Inflammatory macrophage treated with lipopolysaccharide for 4 hours (primary cell): ENCODE results near the gene RSU1.

Experiments used
- DNase-seq: peaks from one replicate; pipeline ENCODE4 v3.0.0-alpha.2; 2020

Gene RSU1

DNA sequence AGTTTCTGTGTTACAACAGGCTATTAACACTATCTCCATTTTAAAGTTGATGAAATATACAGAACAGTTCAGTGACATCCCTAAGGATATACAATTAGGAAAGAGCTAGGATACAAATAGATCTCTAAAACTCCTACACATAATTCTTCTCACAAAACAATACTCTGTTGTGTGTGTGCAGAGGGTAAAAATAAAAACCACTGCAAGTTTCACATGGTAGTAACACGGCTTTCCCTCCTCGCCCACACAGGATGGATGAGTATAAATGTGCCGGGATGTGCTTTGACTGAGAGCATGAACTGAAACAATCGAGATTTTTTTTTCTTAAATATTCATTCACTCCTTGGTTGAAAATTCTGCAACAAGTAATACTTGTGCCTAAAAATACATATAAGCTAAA is 164.0 kb downstream of the RSU1 start:
- no peak for DNase-seq

DNA sequence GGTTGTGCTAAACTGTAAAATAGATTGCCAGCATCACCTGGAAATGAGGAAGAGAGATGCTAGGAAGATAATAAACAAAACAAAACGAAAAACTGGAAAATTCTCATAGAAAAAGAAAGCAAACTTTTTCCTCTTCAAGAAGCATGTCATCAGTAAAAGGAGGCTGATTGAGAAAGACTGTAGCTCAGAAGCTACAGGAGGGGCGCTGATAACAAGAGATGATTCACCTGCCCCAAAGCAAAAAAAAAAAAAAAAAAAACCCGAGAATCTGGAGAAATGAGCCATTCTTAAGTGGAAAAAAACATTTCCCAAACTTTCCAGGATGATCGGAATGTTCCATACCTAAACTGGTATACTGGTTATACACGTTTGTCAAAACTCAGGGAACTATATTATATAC is 165.1 kb downstream of the RSU1 start:
- no peak for DNase-seq

- no peak for DNase-seq
Measured at GRCh38 chr10:16649757-16650156, 167.5 kb downstream of the RSU1 start.

GRCh38 chr10:16648366-16648765 is 168.9 kb downstream of the RSU1 start:
- no peak for DNase-seq

GRCh38 chr10:16646181-16647059 is 170.8 kb downstream of the RSU1 start:
- DNase-seq: peak; percentile 5

DNA sequence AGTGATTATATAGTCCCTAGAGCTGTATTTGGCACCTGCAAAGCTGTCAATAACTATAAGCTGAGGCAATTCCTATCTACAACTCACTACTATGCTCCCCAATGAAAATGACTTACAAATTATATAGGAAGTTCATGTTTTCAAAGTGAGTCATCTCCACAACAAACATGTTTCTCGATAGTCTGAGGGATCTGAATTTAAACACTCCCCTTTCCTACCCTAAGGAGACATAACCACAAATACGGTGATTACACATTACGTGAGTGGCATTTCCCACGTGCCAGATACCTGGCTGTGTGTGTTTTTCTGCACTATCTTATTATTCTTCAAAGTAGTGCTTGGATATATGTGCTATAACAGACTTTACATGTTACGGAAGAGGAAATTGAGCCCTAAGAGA is 173.1 kb downstream of the RSU1 start:
- DNase-seq: no peak

GRCh38 chr10:16643502-16643901 is 173.7 kb downstream of the RSU1 start:
- no peak for DNase-seq

GRCh38 chr10:16640153-16640552 is 177.1 kb downstream of the RSU1 start:
- DNase-seq: no peak

GRCh38 chr10:16639471-16639870 is 177.8 kb downstream of the RSU1 start:
- no peak for DNase-seq

DNA sequence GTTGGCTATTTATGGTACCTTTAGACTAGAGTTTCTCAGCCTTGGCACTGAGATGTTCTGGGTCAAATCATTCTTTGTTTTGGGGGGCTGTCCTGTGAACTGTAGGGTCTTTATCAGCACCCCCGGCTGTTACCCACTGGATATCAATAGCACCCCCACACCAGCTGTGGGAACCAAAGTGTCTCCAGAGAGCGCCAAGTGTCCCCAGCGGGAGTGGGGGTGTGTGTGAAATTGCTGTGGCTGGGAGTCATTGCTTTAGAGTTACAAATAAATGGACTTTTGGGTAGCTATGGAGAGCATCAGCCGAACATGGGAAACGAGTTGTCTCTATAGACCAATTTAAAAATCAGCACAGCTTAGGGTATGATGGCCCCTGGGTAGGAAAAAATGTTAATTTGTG is 184.2 kb downstream of the RSU1 start:
- no peak for DNase-seq

DNA sequence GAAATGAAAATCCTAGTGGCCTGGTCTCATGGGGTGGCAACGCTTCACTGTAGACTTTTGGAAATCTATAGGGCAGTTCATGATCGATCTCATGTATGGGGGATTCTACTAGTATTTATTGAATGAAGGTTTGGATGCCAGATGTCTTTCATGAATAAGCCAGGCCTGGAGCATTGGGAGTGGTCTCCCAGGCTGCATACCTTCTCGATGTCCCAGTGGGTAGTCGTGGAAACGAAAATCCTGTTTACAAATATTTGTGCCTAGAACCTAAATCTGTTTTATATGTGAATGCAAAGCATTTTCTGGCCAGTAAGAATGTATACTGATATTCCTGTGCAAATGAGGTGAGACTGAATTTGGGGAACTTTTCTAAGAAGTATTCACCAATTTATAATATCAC is 190.5 kb downstream of the RSU1 start:
- no peak for DNase-seq

GRCh38 chr10:16612981-16613355 is 204.3 kb downstream of the RSU1 start:
- DNase-seq: no peak

DNA sequence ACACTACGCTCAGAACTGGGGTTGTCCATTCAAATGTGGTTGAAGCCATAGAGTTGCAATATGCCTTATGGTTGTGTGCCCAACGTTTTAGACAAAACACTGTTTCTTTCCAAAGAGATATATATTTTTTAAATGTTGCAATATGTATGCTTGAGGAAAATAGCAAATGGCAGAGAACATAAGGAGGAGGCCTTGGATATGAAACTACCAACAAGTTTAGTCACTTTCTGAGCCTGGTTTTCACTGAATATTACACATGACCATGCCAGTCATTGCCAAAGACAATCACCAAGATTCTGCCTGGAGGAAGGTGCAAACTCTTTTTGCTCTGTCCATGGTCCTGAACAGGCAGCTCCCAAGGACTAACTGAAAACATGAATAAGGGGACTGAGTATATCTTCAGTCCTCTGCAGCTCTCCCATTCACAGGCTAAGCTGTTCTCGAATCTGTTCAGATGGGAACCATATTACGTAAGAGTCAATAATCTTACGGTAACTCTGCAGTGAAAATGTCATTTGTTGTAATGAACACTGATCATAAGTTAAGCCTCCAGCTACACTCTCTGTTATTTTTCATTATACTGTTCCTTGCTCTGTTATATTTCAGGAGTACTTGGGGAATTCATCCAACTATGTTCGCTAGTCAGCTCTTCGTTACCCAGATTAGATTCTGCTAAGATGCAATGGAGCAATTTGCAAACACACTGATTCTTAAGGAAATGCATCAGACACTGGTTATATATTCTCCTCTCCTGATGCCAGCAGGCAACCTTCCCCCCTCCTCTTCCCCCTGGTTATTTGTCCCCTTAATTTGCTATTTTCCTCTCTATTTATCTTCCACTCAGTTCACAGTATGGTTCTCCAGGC is 204.9 kb downstream of the RSU1 start:
- DNase-seq: no peak

DNA sequence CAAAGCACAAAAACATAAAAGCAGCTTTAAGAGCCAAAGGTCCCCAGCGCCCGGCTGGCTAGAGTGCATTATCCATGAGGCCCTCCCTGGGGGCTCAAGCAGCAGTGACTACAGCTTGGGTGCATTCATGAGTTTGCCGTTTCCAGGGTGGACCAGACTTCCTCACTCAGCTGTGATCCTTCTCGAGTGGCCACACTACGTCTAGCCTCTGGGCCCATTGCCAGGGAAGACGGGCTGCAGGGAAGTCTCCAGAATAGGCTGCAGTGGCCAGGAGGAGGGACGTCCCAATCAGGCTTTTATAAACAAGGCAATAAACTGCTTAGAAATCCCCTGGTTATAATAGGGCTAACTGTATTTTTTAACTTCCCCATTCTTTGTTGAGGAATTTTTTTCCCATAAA is 206.2 kb downstream of the RSU1 start:
- no peak for DNase-seq

DNA sequence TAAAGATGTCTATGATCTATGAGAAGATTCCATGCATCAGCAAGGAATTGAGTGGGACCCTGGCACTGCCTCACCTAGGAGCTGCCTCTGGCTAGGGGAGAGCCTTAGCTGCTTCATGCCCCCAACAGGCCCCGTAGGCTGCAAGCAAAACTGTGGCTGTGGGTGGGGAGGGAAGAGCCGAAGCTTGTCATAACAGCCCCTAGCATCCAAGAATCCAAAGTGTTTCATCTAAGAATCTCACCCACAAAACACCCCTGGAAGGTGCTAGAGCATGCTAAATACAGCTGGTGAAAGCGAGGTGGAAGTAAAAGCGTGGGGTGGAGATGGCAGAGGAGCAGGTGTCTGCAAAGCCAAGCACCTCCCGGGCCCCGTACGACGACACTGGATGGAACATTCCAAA is 208.0 kb downstream of the RSU1 start:
- DNase-seq: no peak

- no peak for DNase-seq
Measured at GRCh38 chr10:16606923-16607322, 210.3 kb downstream of the RSU1 start.

DNA sequence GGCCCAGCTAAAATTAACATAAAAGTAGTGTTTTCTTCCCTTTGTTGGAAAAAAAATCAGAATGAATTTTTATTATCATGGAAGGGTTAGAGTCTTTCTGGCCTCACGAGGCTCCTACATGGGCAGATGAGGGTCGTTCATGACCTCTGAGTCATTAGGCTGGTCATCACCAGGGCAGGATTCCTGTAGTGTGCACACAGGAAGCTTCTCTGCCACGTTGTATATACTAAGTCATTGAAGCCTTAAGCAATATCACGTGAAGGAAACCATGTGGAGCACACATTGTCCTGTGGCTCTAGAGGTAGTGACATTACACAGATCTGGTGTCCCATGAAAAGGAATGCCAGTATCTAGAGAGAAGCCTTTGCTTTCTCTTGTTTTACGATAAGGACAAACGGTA is 210.8 kb downstream of the RSU1 start:
- no peak for DNase-seq

GRCh38 chr10:16603308-16603707 is 213.9 kb downstream of the RSU1 start:
- DNase-seq: no peak

- no peak for DNase-seq
Measured at GRCh38 chr10:16602104-16602775, 215.0 kb downstream of the RSU1 start.

DNA sequence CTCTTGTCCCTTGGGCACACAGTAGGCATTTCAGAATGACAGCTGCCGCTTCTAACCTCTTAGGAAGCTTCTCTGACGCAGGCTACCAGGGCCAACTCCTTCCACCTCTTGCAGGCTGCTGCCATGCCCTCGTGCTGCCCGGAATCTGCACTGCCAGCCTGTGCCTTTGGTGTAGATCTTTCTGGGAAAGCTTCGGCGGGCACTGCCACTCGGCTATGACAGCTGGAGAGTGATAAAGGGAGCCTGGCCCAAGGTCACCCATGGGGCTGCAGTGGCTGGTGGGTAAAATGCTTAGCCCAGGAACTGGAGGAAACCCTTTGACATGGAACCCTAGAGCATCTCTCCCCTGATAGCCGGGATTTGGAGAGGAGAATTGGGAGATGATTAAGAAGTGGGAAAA is 217.6 kb downstream of the RSU1 start:
- DNase-seq: no peak

DNA sequence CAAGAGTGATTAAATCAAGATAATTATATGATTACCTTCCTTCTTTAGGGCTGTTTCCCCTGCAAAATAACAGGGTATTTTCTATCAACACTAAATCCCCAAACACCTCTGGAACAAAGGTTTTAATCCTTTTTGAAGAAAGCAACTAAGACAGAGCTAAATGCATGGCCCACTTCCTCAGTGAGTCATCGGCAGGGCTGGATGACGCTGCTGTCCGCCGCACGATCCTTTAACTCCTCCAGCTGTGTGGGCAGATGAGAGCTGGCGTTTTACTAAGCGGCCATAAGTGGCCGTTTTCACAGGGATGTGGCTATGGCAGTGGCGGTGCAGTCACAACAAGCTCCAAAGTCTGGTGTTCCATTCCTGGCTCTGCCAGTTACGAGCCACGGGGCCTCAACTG is 219.6 kb downstream of the RSU1 start:
- DNase-seq: peak; percentile 12

DNA sequence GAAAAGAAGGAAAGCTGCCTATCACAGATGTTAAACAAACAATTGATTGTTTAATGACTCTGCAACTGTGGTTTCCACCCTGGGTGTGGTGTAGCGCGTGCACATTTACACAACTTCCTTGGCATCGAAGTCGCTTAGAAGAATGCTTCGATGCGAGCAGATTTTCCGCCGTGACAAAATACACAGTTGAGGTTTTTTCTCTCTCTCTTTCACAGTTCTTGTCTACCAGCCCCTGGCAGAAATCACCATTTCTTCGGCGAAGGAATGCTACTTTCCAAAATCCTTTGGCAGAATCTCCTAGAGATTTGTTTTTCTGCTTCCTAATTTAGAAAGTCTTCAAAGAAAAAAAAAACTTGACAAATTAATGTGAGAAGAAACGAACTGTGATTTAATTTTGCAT is 224.8 kb downstream of the RSU1 start:
- no peak for DNase-seq

- no peak for DNase-seq
Measured at GRCh38 chr10:16586358-16587138, 230.7 kb downstream of the RSU1 start.
